SH-SY5Y (cell line): ENCODE data around the gene DNAJC30.

Source experiments
- GATA2 ChIP-seq: IDR thresholded peaks from 2 replicates; pipeline ENCODE4 v1.6.1; 2011; ENCODE audit warnings: mild to moderate bottlenecking, low read depth, low read length
- GATA3 ChIP-seq: IDR thresholded peaks from 2 replicates; pipeline ENCODE4 v1.6.1; 2011; ENCODE audit warnings: low read depth, mild to moderate bottlenecking, low read length, moderate library complexity

GRCh38 chr7:73645643-73646174, 37.5 kb downstream of the DNAJC30 start:
- TF ChIP-seq GATA2 (no peak), GATA3 (no peak)
